HepG2 (cell line): ENCODE results near the gene THADA. TPM values are rescaled to one million over a fixed set of nuclear protein-coding genes. Genes with fewer than 3 reads are reported as not detected.

Source experiments
- ATAC-seq: fragments of 200-7000 bp; cut with Tn5 transposase; 3 replicates; pipeline ENCODE4 v1.9.1; 2020; ENCODE audit warnings: mild to moderate bottlenecking, moderate library complexity
- BruUV-seq: library from RNA; stranded (reverse); fragments of 400-500 nt; replicated peaks from 2 replicates; lab custom pipeline; 2021; lab: Mats Ljungman, UMichigan
- CTCF ChIA-PET: fragments of 300-600 bp; formaldehyde crosslinking; extraction: SDS; loops from one replicate; lab custom pipeline; 2021; ENCODE audit warnings: low total read pairs, inconsistent platforms, low intra/inter-chr PET ratio; lab: Yijun Ruan, JAX
- POLR2A ChIA-PET: fragments of 350-600 bp; sonication (Branson Sonifier 250); formaldehyde crosslinking; loops from one replicate; lab custom pipeline; 2020; ENCODE audit warnings: antibody characterized with exemption, inconsistent platforms; lab: Yijun Ruan, JAX
- DNase-seq: peaks from one replicate; pipeline ENCODE4 v3.0.0-alpha.2; 2015; ENCODE audit warnings: low spot score
- FAIRE-seq: peaks from 3 replicates; lab custom pipeline; 2011; peaks lifted over from hg19 to GRCh38; lab: Jason Lieb, UNC
- H2AFZ ChIP-seq: one replicate; pipeline ENCODE4 v1.6.1; 2011; ENCODE audit warnings: low read length, inconsistent platforms
- H3K27ac ChIP-seq: fragments of 300-600 bp; 3 replicates; pipeline ENCODE4 v1.8.0; 2011; ENCODE audit warnings: mixed run types, mild to moderate bottlenecking, mixed read lengths, low read length, inconsistent platforms; ENCODE audit not compliant: insufficient read depth; ENCODE audit errors: extremely low read length
- H3K27me3 ChIP-seq, 2 experiments: fragments of 200-600 bp in 1 of 2; 2 replicates in 1 of 2; 3 replicates in 1 of 2; pipeline versions ENCODE4 v1.6.0 to v1.8.0; 2011; ENCODE audit warnings: low read length in 2 of 2, mild to moderate bottlenecking in 2 of 2, moderate library complexity in 2 of 2, inconsistent platforms in 1 of 2; ENCODE audit not compliant: insufficient read depth in 2 of 2, control insufficient read depth in 1 of 2
- H3K36me3 ChIP-seq, 2 experiments: fragments of 200-600 bp in 1 of 2; replicated peaks in 1 of 2; 2 replicates in 1 of 2; 3 replicates in 1 of 2; pipeline versions ENCODE4 v1.5.1 to v1.8.0; 2011; ENCODE audit warnings: low read length in 2 of 2, inconsistent platforms in 1 of 2; ENCODE audit not compliant: insufficient read depth in 2 of 2, control insufficient read depth in 1 of 2
- H3K4me1 ChIP-seq: 2 replicates; pipeline ENCODE4 v1.5.1; 2012; ENCODE audit warnings: low read length, inconsistent platforms; ENCODE audit not compliant: insufficient read depth
- H3K4me2 ChIP-seq: 2 replicates; pipeline ENCODE4 v1.6.0; 2011; ENCODE audit warnings: low read depth, low read length, inconsistent platforms
- H3K4me3 ChIP-seq, 3 experiments: fragments of 200-600 bp in 1 of 3; sonication (generic), shearing (Covaris generic) in 1 of 3; replicated peaks in 1 of 3; 2 replicates each; pipeline ENCODE4 v1.5.1; 2011 to 2016; ENCODE audit warnings: low read length in 3 of 3, inconsistent platforms in 2 of 3, low read depth in 2 of 3, mild to moderate bottlenecking in 2 of 3, control low read depth in 1 of 3, mixed read lengths in 1 of 3; ENCODE audit not compliant: insufficient read depth in 1 of 3
- H3K79me2 ChIP-seq: one replicate; pipeline ENCODE4 v1.6.1; 2011; ENCODE audit warnings: low read length, inconsistent platforms; ENCODE audit not compliant: insufficient read depth
- H3K9ac ChIP-seq: 2 replicates; pipeline ENCODE4 v1.6.0; 2011; ENCODE audit warnings: mild to moderate bottlenecking, low read depth, low read length, inconsistent platforms; ENCODE audit not compliant: insufficient read depth
- H3K9me3 ChIP-seq: 2 replicates; pipeline ENCODE4 v1.5.1; 2012; ENCODE audit warnings: mild to moderate bottlenecking, low read length
- H4K20me1 ChIP-seq: 2 replicates; pipeline ENCODE4 v1.6.0; 2011; ENCODE audit warnings: inconsistent platforms, mild to moderate bottlenecking, low read length, moderate library complexity; ENCODE audit not compliant: insufficient read depth
- CAMTA2 ChIP-seq: sonication (generic); formaldehyde crosslinking; IDR thresholded peaks from 2 replicates; pipeline ENCODE4 v1.4.0; 2020; ENCODE audit warnings: mild to moderate bottlenecking, missing genetic modification reagents, borderline replicate concordance
- CEBPB ChIP-seq: IDR thresholded peaks from 2 replicates; pipeline ENCODE4 v1.6.1; 2011; ENCODE audit warnings: low read depth, low read length, improper control_type of control experiment, borderline replicate concordance
- GATAD2A ChIP-seq: IDR thresholded peaks from 2 replicates; pipeline ENCODE4 v1.6.1; 2016
- MTF1 ChIP-seq: sonication (generic); formaldehyde crosslinking; IDR thresholded peaks from 2 replicates; pipeline ENCODE4 v1.5.0; 2020; ENCODE audit warnings: missing genetic modification reagents
- RARG ChIP-seq: sonication (generic); formaldehyde crosslinking; IDR thresholded peaks from 2 replicates; pipeline ENCODE4 v1.4.0; 2020; ENCODE audit warnings: low read depth, mild to moderate bottlenecking, missing genetic modification reagents
- SMAD9 ChIP-seq: sonication (generic); formaldehyde crosslinking; IDR thresholded peaks from 2 replicates; pipeline ENCODE4 v1.5.1; 2020; ENCODE audit warnings: mild to moderate bottlenecking, missing genetic modification reagents
- ZBTB7B ChIP-seq: sonication (generic); formaldehyde crosslinking; IDR thresholded peaks from 2 replicates; pipeline ENCODE4 v1.4.0; 2020; ENCODE audit warnings: missing genetic modification reagents
- ZFYVE20 ChIP-seq: sonication (generic); formaldehyde crosslinking; IDR thresholded peaks from 2 replicates; pipeline ENCODE4 v1.8.0; 2023; ENCODE audit warnings: low read depth, mild to moderate bottlenecking, moderate library complexity, missing genetic modification reagents, borderline replicate concordance
- ZNF24 ChIP-seq: fragments of 450-650 bp; IDR thresholded peaks from 2 replicates; pipeline ENCODE4 v1.6.1; 2017; ENCODE audit warnings: antibody characterized with exemption, mild to moderate bottlenecking
- ZNF615 ChIP-seq: sonication (generic); formaldehyde crosslinking; IDR thresholded peaks from 2 replicates; pipeline ENCODE4 v1.5.0; 2020; ENCODE audit warnings: mild to moderate bottlenecking, missing genetic modification reagents, borderline replicate concordance
- ZNF672 ChIP-seq: sonication (generic); formaldehyde crosslinking; IDR thresholded peaks from 2 replicates; pipeline ENCODE4 v1.8.1; 2022; ENCODE audit warnings: missing genetic modification reagents
- ZNF7 ChIP-seq: IDR thresholded peaks from 2 replicates; pipeline ENCODE4 v1.6.1; 2016; ENCODE audit warnings: missing biosample characterization, missing genetic modification reagents
- ZNF776 ChIP-seq: sonication (generic); formaldehyde crosslinking; IDR thresholded peaks from 2 replicates; pipeline ENCODE4 v1.4.0; 2020; ENCODE audit warnings: mild to moderate bottlenecking, missing genetic modification reagents
- WGBS: methylation state at CpG from one replicate; pipeline ENCODE4 v1.1.6; 2017; ENCODE audit warnings: low lambda C conversion rate; 5-methylcytosine and 5-hydroxymethylcytosine counted together
- in situ Hi-C: cut with HindIII; loops from 2 replicates; pipeline ENCODE4 v1.10.0; 2017; ENCODE audit warnings: low pct_unique_long_range_greater_than_20kb; ENCODE audit not compliant: extremely low pct_ligation_motif_present
- intact Hi-C: fragments of 100-400 bp; cut with micrococcal nuclease; formaldehyde crosslinking; loops from one replicate; pipeline ENCODE4 v1.10.0; 2022; ENCODE audit not compliant: unreplicated experiment
- polyA plus RNA-seq, 8 experiments: library from polyadenylated mRNA; depleted of rRNA in 3 of 8; stranded (reverse) in 7 of 8; unstranded in 1 of 8; fragments of >200 nt; fragmentation: Illumina TruSeq in 4 of 8; extraction: Trizol in 4 of 8; gene quantifications; 2 replicates each; pipeline versions ENCODE4 v1.2.1 to v1.2.3, GENCODE V29; 2011 to 2016; ENCODE audit warnings: low read depth in 4 of 8, missing spikeins in 1 of 8, mixed read lengths in 1 of 8; ENCODE audit not compliant: insufficient read depth in 1 of 8
- total RNA-seq, 5 experiments: library from RNA; depleted of rRNA; stranded (reverse); fragments of >200 nt; fragmentation: Illumina TruSeq; extraction: Trizol; gene quantifications; 2 replicates each; pipeline ENCODE4 v1.2.3, GENCODE V29; 2016; ENCODE audit warnings: low read depth in 1 of 5
- TF ChIP-seq, protein P1 (sequence below): sonication (generic); formaldehyde crosslinking; IDR thresholded peaks from 2 replicates; pipeline ENCODE4 v1.4.0; 2020; ENCODE audit warnings: missing genetic modification reagents
- TF ChIP-seq, protein P2 (sequence below): sonication (generic); formaldehyde crosslinking; IDR thresholded peaks from 2 replicates; pipeline ENCODE4 v1.8.1; 2023; ENCODE audit warnings: missing genetic modification reagents, inconsistent platforms, borderline replicate concordance
- TF ChIP-seq, protein P3 (sequence below): sonication (generic); formaldehyde crosslinking; IDR thresholded peaks from 2 replicates; pipeline ENCODE4 v1.5.0; 2020; ENCODE audit warnings: mild to moderate bottlenecking, missing genetic modification reagents
- TF ChIP-seq, protein P4 (sequence below): sonication (generic); formaldehyde crosslinking; IDR thresholded peaks from 2 replicates; pipeline ENCODE4 v1.5.0; 2020; ENCODE audit warnings: missing genetic modification reagents

THADA gene
- total and polyA plus RNA-seq, 2 of the 13 experiments (the other 11 are each of a cell fraction or from before 2014, with no cell fraction given), result 12.7 to 21.7 TPM

DNA sequence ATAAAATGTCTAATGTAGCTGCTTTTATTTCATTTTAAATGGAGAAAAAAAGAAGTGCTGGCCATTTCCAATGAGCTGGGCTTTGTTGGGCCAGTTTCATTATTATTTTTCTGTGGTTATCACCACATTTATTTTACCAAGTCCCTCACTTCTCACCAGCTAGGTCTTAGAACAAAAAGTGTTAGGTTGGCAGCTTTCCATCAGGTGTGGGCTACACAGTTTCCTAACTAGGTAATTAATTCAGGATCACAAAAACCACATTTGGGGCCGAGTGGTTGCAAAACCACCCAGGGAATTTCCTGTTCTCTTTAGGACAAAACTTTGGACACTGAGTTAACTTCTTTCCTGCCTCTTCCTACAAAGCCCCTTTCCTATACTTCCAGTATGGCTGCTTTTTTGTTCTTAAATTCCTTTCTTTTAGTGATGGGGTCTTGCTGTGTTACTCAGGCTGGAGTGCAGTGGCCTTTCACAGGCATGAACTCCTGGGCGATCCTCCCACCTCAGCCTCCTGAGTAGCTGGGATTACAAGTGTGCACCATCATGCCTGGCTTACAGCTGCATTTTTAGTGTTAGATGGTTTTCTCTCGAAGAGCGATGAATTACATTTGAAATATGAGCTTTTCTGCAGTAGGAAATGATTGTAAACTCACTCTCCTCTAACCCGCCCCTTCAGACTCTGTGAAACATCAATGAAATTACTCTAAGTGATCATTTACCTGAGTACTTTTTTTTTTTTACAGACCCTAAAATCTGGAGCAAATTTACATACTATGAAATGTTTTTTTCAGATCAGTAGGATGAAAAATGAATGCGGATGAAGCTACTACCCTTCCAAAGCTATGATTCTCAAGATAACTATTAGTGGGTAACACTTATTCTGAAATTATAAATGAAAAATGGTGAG lies 366.8 kb downstream of the THADA start:
- Histone ChIP-seq H3K27ac (peak overlapping the region; percentile 95), H2AFZ (no peak overlapping the region), H3K9me3 (no peaks in the 10 kb centered on the region), H3K27me3 (no peaks in the 10 kb centered on the region), H3K9ac (no peak overlapping the region), H3K4me3 (no peak overlapping the region), H3K4me2 (peak overlapping the region; percentile 2; the same call in 1 of the 2 replicates), H3K79me2 (peaks cover 24% of the 10 kb centered on the region), H3K4me1 (peaks cover 46% of the 10 kb centered on the region), H3K36me3 (peaks cover 3 to 16% of the 10 kb centered on the region in 2 experiments), H4K20me1 (peaks cover 19% of the 10 kb centered on the region; the same call in 1 of the 2 replicates)
- FAIRE-seq (no peak), DNase-seq (no peak), ATAC-seq (no peak)
- in situ Hi-C loops (loop anchor here (5.0 to 10.0 kb wide), 6 partner anchors 64 to 402 kb away; no protein-coding TSS in a partner anchor), intact Hi-C loops (loop anchor here (1.0 to 5.0 kb wide), 4 partner anchors 64 to 401 kb away; no protein-coding TSS in a partner anchor)
- POLR2A ChIA-PET, result interaction anchor here (1.0 to 13.7 kb wide), 10 partner anchors 34 to 287 kb away, joined by 3 to 324 read pairs (median 23); no protein-coding TSS in a partner anchor
- 76% methylated on average over 6 of the region's 6 CpGs for WGBS
- BruUV-seq, result no TSS peak
- CTCF ChIA-PET, result interaction anchor here (0.8 to 4.9 kb wide), 13 partner anchors 96 to 401 kb away, joined by 3 to 34 read pairs (median 6); no protein-coding TSS in a partner anchor
- TF ChIP-seq, protein P1, sequence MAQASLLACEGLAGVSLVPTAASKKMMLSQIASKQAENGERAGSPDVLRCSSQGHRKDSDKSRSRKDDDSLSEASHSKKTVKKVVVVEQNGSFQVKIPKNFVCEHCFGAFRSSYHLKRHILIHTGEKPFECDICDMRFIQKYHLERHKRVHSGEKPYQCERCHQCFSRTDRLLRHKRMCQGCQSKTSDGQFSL, result 0 out of 2 replicates have a peak, but pooled peaks have one; percentile 26
- no peak for TF ChIP-seq CEBPB
- TF ChIP-seq ZBTB7B (CRISPR knock-in tag), result no peak
- TF ChIP-seq CAMTA2 (CRISPR knock-in tag), result no peak
- TF ChIP-seq, protein P2, sequence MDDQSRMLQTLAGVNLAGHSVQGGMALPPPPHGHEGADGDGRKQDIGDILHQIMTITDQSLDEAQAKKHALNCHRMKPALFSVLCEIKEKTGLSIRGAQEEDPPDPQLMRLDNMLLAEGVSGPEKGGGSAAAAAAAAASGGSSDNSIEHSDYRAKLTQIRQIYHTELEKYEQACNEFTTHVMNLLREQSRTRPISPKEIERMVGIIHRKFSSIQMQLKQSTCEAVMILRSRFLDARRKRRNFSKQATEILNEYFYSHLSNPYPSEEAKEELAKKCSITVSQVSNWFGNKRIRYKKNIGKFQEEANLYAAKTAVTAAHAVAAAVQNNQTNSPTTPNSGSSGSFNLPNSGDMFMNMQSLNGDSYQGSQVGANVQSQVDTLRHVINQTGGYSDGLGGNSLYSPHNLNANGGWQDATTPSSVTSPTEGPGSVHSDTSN (CRISPR knock-in tag), result peak; percentile 66; the same call in 1 of the 2 replicates
- no peak for TF ChIP-seq ZNF672
- 0 out of 2 replicates have a peak, but pooled peaks have one; percentile 16 for TF ChIP-seq SMAD9 (CRISPR knock-in tag)
- TF ChIP-seq MTF1 (CRISPR knock-in tag), result no peak
- TF ChIP-seq ZNF615 (CRISPR knock-in tag), result no peak
- no peak for TF ChIP-seq RARG (CRISPR knock-in tag)
- TF ChIP-seq ZFYVE20, result no peak
- TF ChIP-seq, protein P3, sequence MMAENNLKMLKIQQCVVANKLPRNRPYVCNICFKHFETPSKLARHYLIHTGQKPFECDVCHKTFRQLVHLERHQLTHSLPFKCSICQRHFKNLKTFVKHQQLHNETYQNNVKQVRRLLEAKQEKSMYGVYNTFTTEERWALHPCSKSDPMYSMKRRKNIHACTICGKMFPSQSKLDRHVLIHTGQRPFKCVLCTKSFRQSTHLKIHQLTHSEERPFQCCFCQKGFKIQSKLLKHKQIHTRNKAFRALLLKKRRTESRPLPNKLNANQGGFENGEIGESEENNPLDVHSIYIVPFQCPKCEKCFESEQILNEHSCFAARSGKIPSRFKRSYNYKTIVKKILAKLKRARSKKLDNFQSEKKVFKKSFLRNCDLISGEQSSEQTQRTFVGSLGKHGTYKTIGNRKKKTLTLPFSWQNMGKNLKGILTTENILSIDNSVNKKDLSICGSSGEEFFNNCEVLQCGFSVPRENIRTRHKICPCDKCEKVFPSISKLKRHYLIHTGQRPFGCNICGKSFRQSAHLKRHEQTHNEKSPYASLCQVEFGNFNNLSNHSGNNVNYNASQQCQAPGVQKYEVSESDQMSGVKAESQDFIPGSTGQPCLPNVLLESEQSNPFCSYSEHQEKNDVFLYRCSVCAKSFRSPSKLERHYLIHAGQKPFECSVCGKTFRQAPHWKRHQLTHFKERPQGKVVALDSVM, result peak; percentile 84
- peak; percentile 77 for TF ChIP-seq ZNF24
- TF ChIP-seq GATAD2A, result no peak
- TF ChIP-seq, protein P4, sequence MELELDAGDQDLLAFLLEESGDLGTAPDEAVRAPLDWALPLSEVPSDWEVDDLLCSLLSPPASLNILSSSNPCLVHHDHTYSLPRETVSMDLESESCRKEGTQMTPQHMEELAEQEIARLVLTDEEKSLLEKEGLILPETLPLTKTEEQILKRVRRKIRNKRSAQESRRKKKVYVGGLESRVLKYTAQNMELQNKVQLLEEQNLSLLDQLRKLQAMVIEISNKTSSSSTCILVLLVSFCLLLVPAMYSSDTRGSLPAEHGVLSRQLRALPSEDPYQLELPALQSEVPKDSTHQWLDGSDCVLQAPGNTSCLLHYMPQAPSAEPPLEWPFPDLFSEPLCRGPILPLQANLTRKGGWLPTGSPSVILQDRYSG (CRISPR knock-in tag), result no peak
- no peak for TF ChIP-seq ZNF776 (CRISPR knock-in tag)
- no peak for TF ChIP-seq ZNF7
